A549 (cell line): ENCODE data around the gene CACNA1C.

Source experiments
- MAFK ChIP-seq: fragments of 450-650 bp; IDR thresholded peaks from 2 replicates; pipeline ENCODE4 v1.6.1; 2014; ENCODE audit not compliant: partially characterized antibody
- MAX ChIP-seq: IDR thresholded peaks from 2 replicates; pipeline ENCODE4 v1.6.1; 2012
- MAZ ChIP-seq: fragments of 150-350 bp; IDR thresholded peaks from 2 replicates; pipeline ENCODE4 v1.6.1; 2014; ENCODE audit warnings: antibody characterized with exemption, low read depth, low read length, borderline replicate concordance
- NR3C1 ChIP-seq: fragments of >200 bp; sonication (Bioruptor Twin); formaldehyde crosslinking; IDR thresholded peaks from 3 replicates; pipeline ENCODE4 v1.6.1; 2017
- PBX3 ChIP-seq: IDR thresholded peaks from 2 replicates; pipeline ENCODE4 v1.6.1; 2012
- REST ChIP-seq: fragments of 200-600 bp; sonication (generic); IDR thresholded peaks from 2 replicates; pipeline ENCODE4 v1.6.1; 2016; ENCODE audit warnings: antibody characterized with exemption, mild to moderate bottlenecking, moderate library complexity
- SMC3 ChIP-seq: fragments of >200 bp; sonication (Bioruptor Twin); formaldehyde crosslinking; IDR thresholded peaks from 3 replicates; pipeline ENCODE4 v1.6.1; 2018; ENCODE audit warnings: inconsistent platforms
- ZNF302 ChIP-seq: fragments of 250-450 bp; sonication (Bioruptor Pico); IDR thresholded peaks from 2 replicates; pipeline ENCODE4 v1.9.0; 2021; ENCODE audit warnings: inconsistent platforms, mild to moderate bottlenecking, moderate library complexity
- TF ChIP-seq, protein P1 (sequence below): fragments of >200 bp; sonication (Bioruptor Twin); formaldehyde crosslinking; IDR thresholded peaks from 3 replicates; pipeline ENCODE4 v1.5.1; 2016

- TF ChIP-seq MAX (no peak), SMC3 (no peak), MAFK (no peak), REST (no peak), MAZ (no peak), ZNF302 (CRISPR knock-in tag) (no peak), PBX3 (no peak), NR3C1 (no peak)
- TF ChIP-seq, protein P1, sequence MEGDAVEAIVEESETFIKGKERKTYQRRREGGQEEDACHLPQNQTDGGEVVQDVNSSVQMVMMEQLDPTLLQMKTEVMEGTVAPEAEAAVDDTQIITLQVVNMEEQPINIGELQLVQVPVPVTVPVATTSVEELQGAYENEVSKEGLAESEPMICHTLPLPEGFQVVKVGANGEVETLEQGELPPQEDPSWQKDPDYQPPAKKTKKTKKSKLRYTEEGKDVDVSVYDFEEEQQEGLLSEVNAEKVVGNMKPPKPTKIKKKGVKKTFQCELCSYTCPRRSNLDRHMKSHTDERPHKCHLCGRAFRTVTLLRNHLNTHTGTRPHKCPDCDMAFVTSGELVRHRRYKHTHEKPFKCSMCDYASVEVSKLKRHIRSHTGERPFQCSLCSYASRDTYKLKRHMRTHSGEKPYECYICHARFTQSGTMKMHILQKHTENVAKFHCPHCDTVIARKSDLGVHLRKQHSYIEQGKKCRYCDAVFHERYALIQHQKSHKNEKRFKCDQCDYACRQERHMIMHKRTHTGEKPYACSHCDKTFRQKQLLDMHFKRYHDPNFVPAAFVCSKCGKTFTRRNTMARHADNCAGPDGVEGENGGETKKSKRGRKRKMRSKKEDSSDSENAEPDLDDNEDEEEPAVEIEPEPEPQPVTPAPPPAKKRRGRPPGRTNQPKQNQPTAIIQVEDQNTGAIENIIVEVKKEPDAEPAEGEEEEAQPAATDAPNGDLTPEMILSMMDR, result no peak
Measured at GRCh38 chr12:2456122-2456812, 403.5 kb downstream of the CACNA1C start.
